OCI-LY1 (cell line): ENCODE results near the gene MARK1.

Source experiments
- H2AFZ ChIP-seq: fragments of 200-600 bp; sonication (generic), shearing (Covaris generic); 2 replicates; pipeline ENCODE4 v1.6.0; 2014; ENCODE audit warnings: antibody characterized with exemption, mild to moderate bottlenecking, low read length
- H3F3A ChIP-seq: fragments of 200-600 bp; sonication (generic), shearing (Covaris generic); 2 replicates; pipeline ENCODE4 v1.6.0; 2014; ENCODE audit warnings: mild to moderate bottlenecking, antibody characterized with exemption, low read length, moderate library complexity; ENCODE audit not compliant: insufficient read depth
- H3K27ac ChIP-seq: fragments of 200-600 bp; sonication (generic); 2 replicates; pipeline ENCODE4 v1.5.1; 2014; ENCODE audit warnings: low read length, mixed run types, mild to moderate bottlenecking, low read depth; ENCODE audit not compliant: poor library complexity, severe bottlenecking
- H3K27me3 ChIP-seq: fragments of 200-600 bp; sonication (generic); 2 replicates; pipeline ENCODE4 v1.6.0; 2014; ENCODE audit warnings: antibody characterized with exemption, mild to moderate bottlenecking, low read length, moderate library complexity; ENCODE audit not compliant: insufficient read depth
- H3K36me3 ChIP-seq: fragments of 200-600 bp; sonication (generic); 2 replicates; pipeline ENCODE4 v1.6.1; 2014; ENCODE audit warnings: mild to moderate bottlenecking, antibody characterized with exemption, low read length, moderate library complexity, mixed read lengths; ENCODE audit not compliant: insufficient read depth
- H3K4me1 ChIP-seq: fragments of 200-600 bp; sonication (generic); 2 replicates; pipeline ENCODE4 v1.5.1; 2014; ENCODE audit warnings: mild to moderate bottlenecking, low read length, moderate library complexity; ENCODE audit not compliant: insufficient read depth, severe bottlenecking
- H3K4me2 ChIP-seq: fragments of 200-600 bp; sonication (generic), shearing (Covaris generic); 2 replicates; pipeline ENCODE4 v1.6.1; 2014; ENCODE audit warnings: low read length
- H3K4me3 ChIP-seq: fragments of 200-600 bp; sonication (generic); 2 replicates; pipeline ENCODE4 v1.5.1; 2014; ENCODE audit warnings: low read length, low read depth, mild to moderate bottlenecking, mixed read lengths; ENCODE audit not compliant: poor library complexity, severe bottlenecking
- H3K79me2 ChIP-seq: fragments of 200-600 bp; shearing (Covaris generic); 2 replicates; pipeline ENCODE4 v1.6.1; 2016; ENCODE audit warnings: mixed run types, low read length, mixed read lengths; ENCODE audit not compliant: insufficient read depth
- H3K9ac ChIP-seq: fragments of 200-600 bp; sonication (generic), shearing (Covaris generic); 2 replicates; pipeline ENCODE4 v1.6.1; 2014; ENCODE audit warnings: mild to moderate bottlenecking, low read length, mixed read lengths
- H3K9me2 ChIP-seq: fragments of 200-600 bp; sonication (generic), shearing (Covaris generic); 2 replicates; pipeline ENCODE4 v1.6.1; 2014; ENCODE audit warnings: low read depth, mild to moderate bottlenecking, low read length, mixed read lengths
- H3K9me3 ChIP-seq: fragments of 200-600 bp; shearing (Covaris generic); 2 replicates; pipeline ENCODE4 v1.6.1; 2014; ENCODE audit warnings: low read length, mixed read lengths
- H4K20me1 ChIP-seq: fragments of 200-600 bp; sonication (generic), shearing (Covaris generic); 2 replicates; pipeline ENCODE4 v1.6.0; 2016; ENCODE audit warnings: mild to moderate bottlenecking, low read length; ENCODE audit not compliant: insufficient read depth
- EZH2 ChIP-seq: fragments of 200-600 bp; sonication (generic), shearing (Covaris generic); IDR thresholded peaks from 2 replicates; pipeline ENCODE4 v1.8.0; 2017; ENCODE audit warnings: borderline replicate concordance, mixed run types, mild to moderate bottlenecking, antibody characterized with exemption, low read length, moderate library complexity, mixed read lengths
- TF ChIP-seq, protein P1 (sequence below): fragments of 200-600 bp; sonication (generic), shearing (Covaris generic); IDR thresholded peaks from 2 replicates; pipeline ENCODE4 v1.5.1; 2017; ENCODE audit warnings: mild to moderate bottlenecking, antibody characterized with exemption, low read length, moderate library complexity, mixed read lengths

MARK1 gene

DNA sequence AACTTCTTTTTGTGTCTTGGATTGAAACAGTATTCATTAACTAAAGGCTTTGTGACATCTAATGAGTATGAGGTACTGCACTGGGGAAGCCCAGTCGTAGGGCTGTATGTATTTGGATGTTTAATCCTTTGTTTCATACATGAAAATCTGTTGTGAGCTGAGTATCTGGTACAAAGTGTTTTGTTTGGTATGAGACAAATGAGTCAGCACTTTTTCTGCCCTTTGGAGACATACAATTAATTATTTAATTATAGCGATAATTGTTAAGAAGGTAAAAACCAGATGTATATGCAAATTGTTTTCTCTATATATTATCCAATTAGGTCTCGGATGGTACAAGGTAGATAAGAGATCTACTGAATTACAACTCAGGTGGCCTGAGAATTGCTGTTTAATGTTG, 36.3 kb downstream of the MARK1 start:
- H3K27me3 ChIP-seq = no peaks in the 10 kb centered on the region
- H3K9me2 ChIP-seq = no peaks in the 10 kb centered on the region
- no peaks in the 10 kb centered on the region for H3F3A ChIP-seq
- H3K27ac ChIP-seq = no peak overlapping the region
- TF ChIP-seq, protein P1, sequence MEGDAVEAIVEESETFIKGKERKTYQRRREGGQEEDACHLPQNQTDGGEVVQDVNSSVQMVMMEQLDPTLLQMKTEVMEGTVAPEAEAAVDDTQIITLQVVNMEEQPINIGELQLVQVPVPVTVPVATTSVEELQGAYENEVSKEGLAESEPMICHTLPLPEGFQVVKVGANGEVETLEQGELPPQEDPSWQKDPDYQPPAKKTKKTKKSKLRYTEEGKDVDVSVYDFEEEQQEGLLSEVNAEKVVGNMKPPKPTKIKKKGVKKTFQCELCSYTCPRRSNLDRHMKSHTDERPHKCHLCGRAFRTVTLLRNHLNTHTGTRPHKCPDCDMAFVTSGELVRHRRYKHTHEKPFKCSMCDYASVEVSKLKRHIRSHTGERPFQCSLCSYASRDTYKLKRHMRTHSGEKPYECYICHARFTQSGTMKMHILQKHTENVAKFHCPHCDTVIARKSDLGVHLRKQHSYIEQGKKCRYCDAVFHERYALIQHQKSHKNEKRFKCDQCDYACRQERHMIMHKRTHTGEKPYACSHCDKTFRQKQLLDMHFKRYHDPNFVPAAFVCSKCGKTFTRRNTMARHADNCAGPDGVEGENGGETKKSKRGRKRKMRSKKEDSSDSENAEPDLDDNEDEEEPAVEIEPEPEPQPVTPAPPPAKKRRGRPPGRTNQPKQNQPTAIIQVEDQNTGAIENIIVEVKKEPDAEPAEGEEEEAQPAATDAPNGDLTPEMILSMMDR = no peak
- TF ChIP-seq EZH2 = no peak
- no peaks in the 10 kb centered on the region for H3K4me1 ChIP-seq
- no peak overlapping the region for H3K9ac ChIP-seq
- no peaks in the 10 kb centered on the region for H4K20me1 ChIP-seq
- no peaks in the 10 kb centered on the region for H3K9me3 ChIP-seq
- no peak overlapping the region for H3K4me3 ChIP-seq
- no peaks in the 10 kb centered on the region for H3K36me3 ChIP-seq
- no peaks in the 10 kb centered on the region for H3K79me2 ChIP-seq
- H3K4me2 ChIP-seq = no peak overlapping the region
- no peak overlapping the region for H2AFZ ChIP-seq

DNA sequence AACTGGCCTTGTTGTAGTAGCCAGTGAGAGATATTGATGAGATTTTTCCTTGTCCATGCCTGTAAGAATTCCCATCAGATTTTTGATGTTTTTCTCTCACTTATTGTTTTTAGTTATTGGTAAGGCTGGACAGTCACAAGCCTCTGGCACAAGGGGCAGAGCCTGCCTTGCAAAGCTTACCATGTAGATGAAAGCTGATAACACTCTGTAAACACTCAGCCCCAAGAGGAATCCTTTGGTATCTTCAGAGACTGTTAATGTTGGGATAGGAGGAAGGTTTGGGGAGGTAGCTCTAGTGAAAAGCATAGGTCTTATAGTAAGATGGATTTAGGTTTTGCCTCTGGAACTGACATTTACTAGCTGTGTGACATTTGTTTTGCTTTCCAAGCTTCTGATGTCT, 37.7 kb downstream of the MARK1 start:
- no peak overlapping the region for H3K9ac ChIP-seq
- no peaks in the 10 kb centered on the region for H3K79me2 ChIP-seq
- no peak overlapping the region for H3K4me3 ChIP-seq
- no peaks in the 10 kb centered on the region for H4K20me1 ChIP-seq
- no peak overlapping the region for H3K4me2 ChIP-seq
- no peaks in the 10 kb centered on the region for H3K9me3 ChIP-seq
- no peaks in the 10 kb centered on the region for H3K36me3 ChIP-seq
- H3K9me2 ChIP-seq = no peaks in the 10 kb centered on the region
- H2AFZ ChIP-seq = no peak overlapping the region
- no peak for TF ChIP-seq EZH2
- TF ChIP-seq, protein P1 = no peak
- H3F3A ChIP-seq = no peaks in the 10 kb centered on the region
- H3K4me1 ChIP-seq = no peaks in the 10 kb centered on the region
- no peaks in the 10 kb centered on the region for H3K27me3 ChIP-seq
- H3K27ac ChIP-seq = no peak overlapping the region

DNA sequence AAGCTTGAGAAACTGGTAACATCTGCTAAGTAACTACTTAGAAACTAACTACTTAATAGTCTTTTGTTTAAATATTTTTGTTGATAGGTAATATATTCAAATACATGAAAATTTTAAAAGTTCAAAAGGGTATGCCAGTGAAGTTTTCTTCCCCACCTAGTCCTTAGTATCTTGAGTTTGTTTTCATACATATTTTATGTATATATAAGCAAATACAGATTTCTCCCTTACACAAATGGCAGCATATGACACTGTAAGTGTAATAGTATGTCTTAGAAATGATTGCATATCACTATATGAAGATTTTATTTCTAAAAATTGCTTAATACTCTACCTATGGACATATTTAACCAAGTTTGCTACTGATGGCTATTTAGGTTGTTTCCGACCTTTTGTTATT, 38.9 kb downstream of the MARK1 start:
- Histone ChIP-seq H3K4me1 (no peaks in the 10 kb centered on the region), H3K4me3 (no peak overlapping the region), H3K36me3 (no peaks in the 10 kb centered on the region), H3K79me2 (no peaks in the 10 kb centered on the region), H3K9ac (no peak overlapping the region), H3K27me3 (no peaks in the 10 kb centered on the region), H3F3A (no peaks in the 10 kb centered on the region), H2AFZ (no peak overlapping the region), H3K4me2 (no peak overlapping the region), H3K9me2 (no peaks in the 10 kb centered on the region), H4K20me1 (no peaks in the 10 kb centered on the region), H3K9me3 (no peaks in the 10 kb centered on the region), H3K27ac (no peak overlapping the region)
- TF ChIP-seq EZH2 = no peak
- TF ChIP-seq, protein P1 = no peak
